HepG2 (cell line): ENCODE measurements around the gene ATP6V1F. TPM values are rescaled to one million over a fixed set of nuclear protein-coding genes. Genes with fewer than 3 reads are reported as not detected.

Experiments used
- ATAC-seq: fragments of 200-7000 bp; cut with Tn5 transposase; 3 replicates; pipeline ENCODE4 v1.9.1; 2020; ENCODE audit warnings: mild to moderate bottlenecking, moderate library complexity
- BruUV-seq: library from RNA; stranded (reverse); fragments of 400-500 nt; replicated peaks from 2 replicates; lab custom pipeline; 2021; lab: Mats Ljungman, UMichigan
- CTCF ChIA-PET: fragments of 300-600 bp; formaldehyde crosslinking; extraction: SDS; loops from one replicate; lab custom pipeline; 2021; ENCODE audit warnings: low total read pairs, inconsistent platforms, low intra/inter-chr PET ratio; lab: Yijun Ruan, JAX
- POLR2A ChIA-PET: fragments of 350-600 bp; sonication (Branson Sonifier 250); formaldehyde crosslinking; loops from one replicate; lab custom pipeline; 2020; ENCODE audit warnings: antibody characterized with exemption, inconsistent platforms; lab: Yijun Ruan, JAX
- DNase-seq: peaks from one replicate; pipeline ENCODE4 v3.0.0-alpha.2; 2015; ENCODE audit warnings: low spot score
- FAIRE-seq: peaks from 3 replicates; lab custom pipeline; 2011; peaks lifted over from hg19 to GRCh38; lab: Jason Lieb, UNC
- H2AFZ ChIP-seq: one replicate; pipeline ENCODE4 v1.6.1; 2011; ENCODE audit warnings: low read length, inconsistent platforms
- H3K27ac ChIP-seq: fragments of 300-600 bp; 3 replicates; pipeline ENCODE4 v1.8.0; 2011; ENCODE audit warnings: mixed run types, mild to moderate bottlenecking, mixed read lengths, low read length, inconsistent platforms; ENCODE audit not compliant: insufficient read depth; ENCODE audit errors: extremely low read length
- H3K27me3 ChIP-seq, 2 experiments: fragments of 200-600 bp in 1 of 2; 2 replicates in 1 of 2; 3 replicates in 1 of 2; pipeline versions ENCODE4 v1.6.0 to v1.8.0; 2011; ENCODE audit warnings: low read length in 2 of 2, mild to moderate bottlenecking in 2 of 2, moderate library complexity in 2 of 2, inconsistent platforms in 1 of 2; ENCODE audit not compliant: insufficient read depth in 2 of 2, control insufficient read depth in 1 of 2
- H3K36me3 ChIP-seq, 2 experiments: fragments of 200-600 bp in 1 of 2; replicated peaks in 1 of 2; 2 replicates in 1 of 2; 3 replicates in 1 of 2; pipeline versions ENCODE4 v1.5.1 to v1.8.0; 2011; ENCODE audit warnings: low read length in 2 of 2, inconsistent platforms in 1 of 2; ENCODE audit not compliant: insufficient read depth in 2 of 2, control insufficient read depth in 1 of 2
- H3K4me1 ChIP-seq: 2 replicates; pipeline ENCODE4 v1.5.1; 2012; ENCODE audit warnings: low read length, inconsistent platforms; ENCODE audit not compliant: insufficient read depth
- H3K4me2 ChIP-seq: 2 replicates; pipeline ENCODE4 v1.6.0; 2011; ENCODE audit warnings: low read depth, low read length, inconsistent platforms
- H3K4me3 ChIP-seq, 3 experiments: fragments of 200-600 bp in 1 of 3; sonication (generic), shearing (Covaris generic) in 1 of 3; replicated peaks in 1 of 3; 2 replicates each; pipeline ENCODE4 v1.5.1; 2011 to 2016; ENCODE audit warnings: low read length in 3 of 3, inconsistent platforms in 2 of 3, low read depth in 2 of 3, mild to moderate bottlenecking in 2 of 3, control low read depth in 1 of 3, mixed read lengths in 1 of 3; ENCODE audit not compliant: insufficient read depth in 1 of 3
- H3K79me2 ChIP-seq: one replicate; pipeline ENCODE4 v1.6.1; 2011; ENCODE audit warnings: low read length, inconsistent platforms; ENCODE audit not compliant: insufficient read depth
- H3K9ac ChIP-seq: 2 replicates; pipeline ENCODE4 v1.6.0; 2011; ENCODE audit warnings: mild to moderate bottlenecking, low read depth, low read length, inconsistent platforms; ENCODE audit not compliant: insufficient read depth
- H3K9me3 ChIP-seq: 2 replicates; pipeline ENCODE4 v1.5.1; 2012; ENCODE audit warnings: mild to moderate bottlenecking, low read length
- H4K20me1 ChIP-seq: 2 replicates; pipeline ENCODE4 v1.6.0; 2011; ENCODE audit warnings: inconsistent platforms, mild to moderate bottlenecking, low read length, moderate library complexity; ENCODE audit not compliant: insufficient read depth
- KDM2A ChIP-seq: sonication (generic); formaldehyde crosslinking; IDR thresholded peaks from 2 replicates; pipeline ENCODE4 v1.4.0; 2020; ENCODE audit warnings: low read depth, missing genetic modification reagents, borderline replicate concordance
- NR2F6 ChIP-seq, 2 experiments: IDR thresholded peaks; 2 replicates each; pipeline ENCODE4 v1.6.1; 2016; ENCODE audit warnings: antibody characterized with exemption in 1 of 2, mild to moderate bottlenecking in 1 of 2
- SRSF4 ChIP-seq: fragments of 200-400 bp; formaldehyde crosslinking; IDR thresholded peaks from one replicate; pipeline ENCODE4 v1.6.1; 2018; ENCODE audit warnings: mild to moderate bottlenecking, low read depth, low read length, moderate library complexity; ENCODE audit not compliant: poor library complexity, severe bottlenecking
- TARDBP ChIP-seq: sonication (generic); formaldehyde crosslinking; IDR thresholded peaks from 2 replicates; pipeline ENCODE4 v1.8.0; 2022; ENCODE audit warnings: mild to moderate bottlenecking, missing genetic modification reagents
- ZFP1 ChIP-seq: IDR thresholded peaks from 2 replicates; pipeline ENCODE4 v1.6.1; 2016
- ZFP90 ChIP-seq: sonication (generic); formaldehyde crosslinking; IDR thresholded peaks from 2 replicates; pipeline ENCODE4 v1.8.0; 2022; ENCODE audit warnings: missing genetic modification reagents, mild to moderate bottlenecking, inconsistent platforms, borderline replicate concordance
- ZNF746 ChIP-seq: sonication (generic); formaldehyde crosslinking; IDR thresholded peaks from 2 replicates; pipeline ENCODE4 v1.8.0; 2022; ENCODE audit warnings: mild to moderate bottlenecking, missing genetic modification reagents
- WGBS: methylation state at CpG from one replicate; pipeline ENCODE4 v1.1.6; 2017; ENCODE audit warnings: low lambda C conversion rate; 5-methylcytosine and 5-hydroxymethylcytosine counted together
- in situ Hi-C: cut with HindIII; loops from 2 replicates; pipeline ENCODE4 v1.10.0; 2017; ENCODE audit warnings: low pct_unique_long_range_greater_than_20kb; ENCODE audit not compliant: extremely low pct_ligation_motif_present
- intact Hi-C: fragments of 100-400 bp; cut with micrococcal nuclease; formaldehyde crosslinking; loops from one replicate; pipeline ENCODE4 v1.10.0; 2022; ENCODE audit not compliant: unreplicated experiment
- polyA plus RNA-seq, 8 experiments: library from polyadenylated mRNA; depleted of rRNA in 3 of 8; stranded (reverse) in 7 of 8; unstranded in 1 of 8; fragments of >200 nt; fragmentation: Illumina TruSeq in 4 of 8; extraction: Trizol in 4 of 8; gene quantifications; 2 replicates each; pipeline versions ENCODE4 v1.2.1 to v1.2.3, GENCODE V29; 2011 to 2016; ENCODE audit warnings: low read depth in 4 of 8, missing spikeins in 1 of 8, mixed read lengths in 1 of 8; ENCODE audit not compliant: insufficient read depth in 1 of 8
- total RNA-seq, 5 experiments: library from RNA; depleted of rRNA; stranded (reverse); fragments of >200 nt; fragmentation: Illumina TruSeq; extraction: Trizol; gene quantifications; 2 replicates each; pipeline ENCODE4 v1.2.3, GENCODE V29; 2016; ENCODE audit warnings: low read depth in 1 of 5
- TF ChIP-seq, protein P1 (sequence below): sonication (generic); formaldehyde crosslinking; IDR thresholded peaks from 2 replicates; pipeline ENCODE4 v1.4.0; 2020; ENCODE audit warnings: missing genetic modification reagents
- TF ChIP-seq, protein P2 (sequence below): sonication (generic); formaldehyde crosslinking; IDR thresholded peaks from 2 replicates; pipeline ENCODE4 v1.4.0; 2020; ENCODE audit warnings: low read depth, mild to moderate bottlenecking, missing genetic modification reagents
- TF ChIP-seq, protein P3 (sequence below): sonication (generic); formaldehyde crosslinking; conservative IDR thresholded peaks from 2 replicates; pipeline ENCODE4 v1.8.0; 2022; ENCODE audit warnings: missing genetic modification reagents
- TF ChIP-seq, protein P4 (sequence below): sonication (generic); formaldehyde crosslinking; IDR thresholded peaks from 2 replicates; pipeline ENCODE4 v1.5.1; 2020; ENCODE audit warnings: missing genetic modification reagents, mild to moderate bottlenecking, borderline replicate concordance

ATP6V1F gene
- total and polyA plus RNA-seq, 2 of the 13 experiments (the other 11 are each of a cell fraction or from before 2014, with no cell fraction given): 87.2 to 132 TPM

DNA sequence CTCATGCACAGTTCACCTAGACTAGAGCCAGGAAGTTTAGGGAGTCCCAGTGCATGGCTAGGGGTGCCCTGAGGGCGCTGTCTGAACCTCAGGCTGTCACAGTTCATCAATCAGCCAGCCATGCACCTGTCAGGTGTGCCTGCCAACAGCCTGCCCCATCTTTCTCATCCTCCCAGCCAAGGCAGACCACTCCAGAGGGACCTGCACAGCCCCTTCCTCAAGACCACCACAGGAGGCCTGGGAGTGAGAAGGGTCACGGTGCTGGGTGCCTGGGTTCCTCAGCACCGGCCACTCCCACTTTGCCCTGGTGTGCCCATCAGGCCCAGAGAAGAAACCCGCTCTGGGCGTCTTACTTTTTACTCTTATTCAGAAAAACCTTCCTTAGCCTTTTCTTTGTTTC is 8.4 kb downstream of the ATP6V1F start:
- FAIRE-seq (no peak), DNase-seq (no peak), ATAC-seq (no peak)
- TF ChIP-seq, protein P1, sequence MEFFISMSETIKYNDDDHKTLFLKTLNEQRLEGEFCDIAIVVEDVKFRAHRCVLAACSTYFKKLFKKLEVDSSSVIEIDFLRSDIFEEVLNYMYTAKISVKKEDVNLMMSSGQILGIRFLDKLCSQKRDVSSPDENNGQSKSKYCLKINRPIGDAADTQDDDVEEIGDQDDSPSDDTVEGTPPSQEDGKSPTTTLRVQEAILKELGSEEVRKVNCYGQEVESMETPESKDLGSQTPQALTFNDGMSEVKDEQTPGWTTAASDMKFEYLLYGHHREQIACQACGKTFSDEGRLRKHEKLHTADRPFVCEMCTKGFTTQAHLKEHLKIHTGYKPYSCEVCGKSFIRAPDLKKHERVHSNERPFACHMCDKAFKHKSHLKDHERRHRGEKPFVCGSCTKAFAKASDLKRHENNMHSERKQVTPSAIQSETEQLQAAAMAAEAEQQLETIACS (CRISPR knock-in tag): no peak
- TF ChIP-seq NR2F6 (IDR thresholded peaks at IDR 0.05): no peak
- TF ChIP-seq NR2F6 (CRISPR knock-in tag; IDR thresholded peaks at IDR 0.05): no peak
- TF ChIP-seq TARDBP (CRISPR knock-in tag): no peak
- TF ChIP-seq ZFP1 (CRISPR knock-in tag): no peak
- no peak for TF ChIP-seq ZNF746 (CRISPR knock-in tag)
- TF ChIP-seq, protein P2, sequence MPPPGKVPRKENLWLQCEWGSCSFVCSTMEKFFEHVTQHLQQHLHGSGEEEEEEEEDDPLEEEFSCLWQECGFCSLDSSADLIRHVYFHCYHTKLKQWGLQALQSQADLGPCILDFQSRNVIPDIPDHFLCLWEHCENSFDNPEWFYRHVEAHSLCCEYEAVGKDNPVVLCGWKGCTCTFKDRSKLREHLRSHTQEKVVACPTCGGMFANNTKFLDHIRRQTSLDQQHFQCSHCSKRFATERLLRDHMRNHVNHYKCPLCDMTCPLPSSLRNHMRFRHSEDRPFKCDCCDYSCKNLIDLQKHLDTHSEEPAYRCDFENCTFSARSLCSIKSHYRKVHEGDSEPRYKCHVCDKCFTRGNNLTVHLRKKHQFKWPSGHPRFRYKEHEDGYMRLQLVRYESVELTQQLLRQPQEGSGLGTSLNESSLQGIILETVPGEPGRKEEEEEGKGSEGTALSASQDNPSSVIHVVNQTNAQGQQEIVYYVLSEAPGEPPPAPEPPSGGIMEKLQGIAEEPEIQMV: no peak
- TF ChIP-seq KDM2A (CRISPR knock-in tag): no peak
- TF ChIP-seq, protein P3, sequence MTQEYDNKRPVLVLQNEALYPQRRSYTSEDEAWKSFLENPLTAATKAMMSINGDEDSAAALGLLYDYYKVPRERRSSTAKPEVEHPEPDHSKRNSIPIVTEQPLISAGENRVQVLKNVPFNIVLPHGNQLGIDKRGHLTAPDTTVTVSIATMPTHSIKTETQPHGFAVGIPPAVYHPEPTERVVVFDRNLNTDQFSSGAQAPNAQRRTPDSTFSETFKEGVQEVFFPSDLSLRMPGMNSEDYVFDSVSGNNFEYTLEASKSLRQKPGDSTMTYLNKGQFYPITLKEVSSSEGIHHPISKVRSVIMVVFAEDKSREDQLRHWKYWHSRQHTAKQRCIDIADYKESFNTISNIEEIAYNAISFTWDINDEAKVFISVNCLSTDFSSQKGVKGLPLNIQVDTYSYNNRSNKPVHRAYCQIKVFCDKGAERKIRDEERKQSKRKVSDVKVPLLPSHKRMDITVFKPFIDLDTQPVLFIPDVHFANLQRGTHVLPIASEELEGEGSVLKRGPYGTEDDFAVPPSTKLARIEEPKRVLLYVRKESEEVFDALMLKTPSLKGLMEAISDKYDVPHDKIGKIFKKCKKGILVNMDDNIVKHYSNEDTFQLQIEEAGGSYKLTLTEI (CRISPR knock-in tag): no peak
- TF ChIP-seq, protein P4, sequence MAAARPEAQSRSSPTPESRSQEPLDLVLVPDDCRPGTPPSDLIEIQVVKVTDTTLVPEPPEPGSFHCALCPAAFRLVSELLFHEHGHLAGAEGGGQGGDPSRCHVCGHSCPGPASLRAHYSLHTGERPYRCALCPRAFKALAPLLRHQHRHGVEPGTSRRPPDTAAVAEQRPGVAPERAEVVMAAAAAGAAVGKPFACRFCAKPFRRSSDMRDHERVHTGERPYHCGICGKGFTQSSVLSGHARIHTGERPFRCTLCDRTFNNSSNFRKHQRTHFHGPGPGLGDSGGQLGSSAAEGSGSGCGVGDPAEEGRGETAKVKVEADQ: no peak
- no peak for TF ChIP-seq ZFP90
- no peak for TF ChIP-seq SRSF4
- H3K27me3 ChIP-seq: peaks cover 3 to 12% of the 10 kb centered on the region in 2 experiments; a peak in 4 of 5 replicates
- in situ Hi-C loops (no loop called here), intact Hi-C loops (loop anchor here (5.0 kb wide), 1 partner anchor 34 kb away; no protein-coding TSS in a partner anchor)
- no peaks in the 10 kb centered on the region for H3K9me3 ChIP-seq
- no peak overlapping the region for H3K27ac ChIP-seq
- no peak overlapping the region for H3K4me2 ChIP-seq
- CTCF ChIA-PET: no interaction called here
- no peaks in the 10 kb centered on the region for H3K79me2 ChIP-seq
- no peak overlapping the region for H3K9ac ChIP-seq
- POLR2A ChIA-PET: no interaction called here
- H3K36me3 ChIP-seq: no peaks in the 10 kb centered on the region
- no peak overlapping the region for H2AFZ ChIP-seq
- H3K4me3 ChIP-seq: no peak overlapping the region
- H3K4me1 ChIP-seq: peaks cover 52% of the 10 kb centered on the region
- BruUV-seq: no TSS peak
- no peaks in the 10 kb centered on the region for H4K20me1 ChIP-seq
- 66% methylated on average over 4 of the region's 5 CpGs for WGBS
